Panc1 (cell line): Measurements from ENCODE around the gene CHID1. TPM values are rescaled to one million over a fixed set of nuclear protein-coding genes. Genes with fewer than 3 reads are reported as not detected.
A peak's percentile ranks its signal among the peaks of the same experiment; 100 is the strongest.

ENCODE experiments used
- ATAC-seq: fragments of 200-7000 bp; cut with Tn5 transposase; 2 replicates; pipeline ENCODE4 v1.9.1; 2020; ENCODE audit warnings: mild to moderate bottlenecking, moderate library complexity
- BruUV-seq: library from RNA; stranded (reverse); fragments of 400-500 nt; replicated peaks from 2 replicates; lab custom pipeline; 2021; lab: Mats Ljungman, UMichigan
- CTCF ChIA-PET: fragments of 300-600 bp; sonication (Branson Sonifier 250); formaldehyde crosslinking; loops from one replicate; lab custom pipeline; 2022; ENCODE audit warnings: antibody characterized with exemption; lab: Charles Lee
- POLR2A ChIA-PET: fragments of 300-600 bp; sonication (Branson Sonifier 250); formaldehyde crosslinking; loops from one replicate; lab custom pipeline; 2022; ENCODE audit warnings: antibody characterized with exemption; lab: Charles Lee
- DNase-seq: peaks from one replicate; pipeline ENCODE4 v3.0.0-alpha.2; 2010; ENCODE audit warnings: low read depth, low spot score
- H3K27ac ChIP-seq: 2 replicates; pipeline ENCODE4 v1.5.1; 2011; ENCODE audit warnings: mild to moderate bottlenecking, low read length, inconsistent platforms
- H3K27me3 ChIP-seq: fragments of 200-500 bp; sonication (Bioruptor generic); 2 replicates; pipeline ENCODE4 v1.6.0; 2014; ENCODE audit warnings: low read length, inconsistent platforms; ENCODE audit not compliant: control insufficient read depth, insufficient read depth
- H3K36me3 ChIP-seq: fragments of 200-500 bp; sonication (Bioruptor generic); 2 replicates; pipeline ENCODE4 v1.5.1; 2014; ENCODE audit warnings: inconsistent platforms, mild to moderate bottlenecking, low read length, moderate library complexity; ENCODE audit not compliant: control insufficient read depth, insufficient read depth
- H3K4me1 ChIP-seq: 2 replicates; pipeline ENCODE4 v1.5.1; 2011; ENCODE audit warnings: inconsistent platforms, mild to moderate bottlenecking, low read length, moderate library complexity; ENCODE audit not compliant: control insufficient read depth, insufficient read depth
- H3K4me3 ChIP-seq, 2 experiments: 2 replicates each; pipeline ENCODE4 v1.5.1; 2011 to 2012; ENCODE audit warnings: low read depth in 2 of 2, low read length in 2 of 2, mild to moderate bottlenecking in 2 of 2, inconsistent platforms in 1 of 2, moderate library complexity in 1 of 2
- H3K9me3 ChIP-seq: fragments of 200-500 bp; sonication (Bioruptor generic); 2 replicates; pipeline ENCODE4 v1.5.1; 2014; ENCODE audit warnings: low read depth, mild to moderate bottlenecking, inconsistent platforms, low read length, moderate library complexity; ENCODE audit not compliant: control insufficient read depth, insufficient read depth
- POLR2AphosphoS5 ChIP-seq: IDR thresholded peaks from 2 replicates; pipeline ENCODE4 v1.6.1; 2012; ENCODE audit warnings: mild to moderate bottlenecking, low read depth, low read length, moderate library complexity
- SIN3A ChIP-seq: IDR thresholded peaks from 2 replicates; pipeline ENCODE4 v1.6.1; 2012; ENCODE audit warnings: low read depth, mild to moderate bottlenecking, low read length, moderate library complexity, borderline replicate concordance; ENCODE audit not compliant: insufficient read depth
- TCF7L2 ChIP-seq: IDR thresholded peaks from 2 replicates; pipeline ENCODE4 v1.6.1; 2011; ENCODE audit warnings: mild to moderate bottlenecking, low read depth, low read length, inconsistent platforms
- in situ Hi-C: cut with HindIII; loops from 2 replicates; pipeline ENCODE4 v1.10.0; 2016; ENCODE audit warnings: low sequenced_read_pairs, low pct_unique_long_range_greater_than_20kb
- intact Hi-C: fragments of 100-400 bp; cut with micrococcal nuclease; formaldehyde crosslinking; loops from one replicate; pipeline ENCODE4 v1.10.0; 2022; ENCODE audit not compliant: unreplicated experiment
- total RNA-seq: library from RNA; stranded (reverse); gene quantifications from one replicate; pipeline ENCODE4 v1.2.1, GENCODE V29; 2021; ENCODE audit not compliant: unreplicated experiment
- TF ChIP-seq, protein P1 (sequence below), 2 experiments: IDR thresholded peaks; 2 replicates each; pipeline ENCODE4 v1.6.1; 2011 to 2012; ENCODE audit warnings: low read depth in 2 of 2, control low read depth in 1 of 2, low read length in 1 of 2, mild to moderate bottlenecking in 1 of 2, moderate library complexity in 1 of 2; ENCODE audit not compliant: insufficient read depth in 1 of 2
- TF ChIP-seq, protein P2 (sequence below): fragments of 450-650 bp; IDR thresholded peaks from 2 replicates; pipeline ENCODE4 v1.5.1; 2017; ENCODE audit warnings: mild to moderate bottlenecking

CHID1 gene
- total RNA-seq, 1 experiment from 2014 or later, result 224 TPM

DNA sequence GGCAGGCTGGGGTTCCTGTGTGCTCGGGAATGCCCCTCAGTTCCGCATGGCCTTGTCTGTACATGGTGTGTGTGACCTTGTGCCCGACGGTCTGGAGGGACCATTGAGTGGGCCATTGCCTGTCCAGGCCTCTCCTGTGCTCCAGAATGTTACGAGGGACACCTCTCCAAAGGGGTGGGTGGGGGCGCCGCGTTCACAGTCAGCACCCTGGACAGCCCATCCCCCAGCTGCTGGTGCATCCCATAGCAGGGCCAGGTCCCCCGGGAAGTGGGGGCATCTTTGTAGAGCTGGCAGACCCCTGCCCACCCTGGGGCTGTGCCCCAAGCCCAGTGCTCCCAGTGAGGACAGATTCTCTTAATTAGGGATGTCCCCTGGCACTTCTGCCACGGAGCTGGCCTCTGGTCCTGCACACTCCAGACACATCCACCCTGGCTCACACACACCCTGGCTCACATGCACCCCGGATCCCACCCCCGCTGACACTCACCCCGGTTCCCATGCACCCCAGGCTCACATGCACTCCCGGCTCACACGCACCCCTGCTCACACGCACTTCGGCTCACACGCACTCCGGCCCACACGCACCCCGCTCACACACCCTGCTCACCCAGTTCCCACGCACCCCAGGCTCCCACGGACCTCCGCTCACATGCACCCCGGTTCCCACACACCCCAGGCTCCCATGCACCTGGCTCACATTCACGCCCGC is 52.4 kb downstream of the CHID1 start:
- H3K27ac ChIP-seq, result no peak overlapping the region
- no peaks in the 10 kb centered on the region for H3K9me3 ChIP-seq
- in situ Hi-C loops, result no loop called here
- intact Hi-C loops, result no loop called here
- peaks cover 49% of the 10 kb centered on the region for H3K4me1 ChIP-seq
- TF ChIP-seq POLR2AphosphoS5, result no peak
- TF ChIP-seq TCF7L2, result no peak
- TF ChIP-seq SIN3A, result no peak
- TF ChIP-seq, protein P1, sequence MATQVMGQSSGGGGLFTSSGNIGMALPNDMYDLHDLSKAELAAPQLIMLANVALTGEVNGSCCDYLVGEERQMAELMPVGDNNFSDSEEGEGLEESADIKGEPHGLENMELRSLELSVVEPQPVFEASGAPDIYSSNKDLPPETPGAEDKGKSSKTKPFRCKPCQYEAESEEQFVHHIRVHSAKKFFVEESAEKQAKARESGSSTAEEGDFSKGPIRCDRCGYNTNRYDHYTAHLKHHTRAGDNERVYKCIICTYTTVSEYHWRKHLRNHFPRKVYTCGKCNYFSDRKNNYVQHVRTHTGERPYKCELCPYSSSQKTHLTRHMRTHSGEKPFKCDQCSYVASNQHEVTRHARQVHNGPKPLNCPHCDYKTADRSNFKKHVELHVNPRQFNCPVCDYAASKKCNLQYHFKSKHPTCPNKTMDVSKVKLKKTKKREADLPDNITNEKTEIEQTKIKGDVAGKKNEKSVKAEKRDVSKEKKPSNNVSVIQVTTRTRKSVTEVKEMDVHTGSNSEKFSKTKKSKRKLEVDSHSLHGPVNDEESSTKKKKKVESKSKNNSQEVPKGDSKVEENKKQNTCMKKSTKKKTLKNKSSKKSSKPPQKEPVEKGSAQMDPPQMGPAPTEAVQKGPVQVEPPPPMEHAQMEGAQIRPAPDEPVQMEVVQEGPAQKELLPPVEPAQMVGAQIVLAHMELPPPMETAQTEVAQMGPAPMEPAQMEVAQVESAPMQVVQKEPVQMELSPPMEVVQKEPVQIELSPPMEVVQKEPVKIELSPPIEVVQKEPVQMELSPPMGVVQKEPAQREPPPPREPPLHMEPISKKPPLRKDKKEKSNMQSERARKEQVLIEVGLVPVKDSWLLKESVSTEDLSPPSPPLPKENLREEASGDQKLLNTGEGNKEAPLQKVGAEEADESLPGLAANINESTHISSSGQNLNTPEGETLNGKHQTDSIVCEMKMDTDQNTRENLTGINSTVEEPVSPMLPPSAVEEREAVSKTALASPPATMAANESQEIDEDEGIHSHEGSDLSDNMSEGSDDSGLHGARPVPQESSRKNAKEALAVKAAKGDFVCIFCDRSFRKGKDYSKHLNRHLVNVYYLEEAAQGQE (IDR thresholded peaks at IDR 0.05; ENCODE audit: insufficient read depth in 1 of 2, low read depth in 2 of 2, low read length in 1 of 2), result peak in 1 of 2 experiments; percentile 73; a peak in 1 of 4 replicates
- TF ChIP-seq, protein P2, sequence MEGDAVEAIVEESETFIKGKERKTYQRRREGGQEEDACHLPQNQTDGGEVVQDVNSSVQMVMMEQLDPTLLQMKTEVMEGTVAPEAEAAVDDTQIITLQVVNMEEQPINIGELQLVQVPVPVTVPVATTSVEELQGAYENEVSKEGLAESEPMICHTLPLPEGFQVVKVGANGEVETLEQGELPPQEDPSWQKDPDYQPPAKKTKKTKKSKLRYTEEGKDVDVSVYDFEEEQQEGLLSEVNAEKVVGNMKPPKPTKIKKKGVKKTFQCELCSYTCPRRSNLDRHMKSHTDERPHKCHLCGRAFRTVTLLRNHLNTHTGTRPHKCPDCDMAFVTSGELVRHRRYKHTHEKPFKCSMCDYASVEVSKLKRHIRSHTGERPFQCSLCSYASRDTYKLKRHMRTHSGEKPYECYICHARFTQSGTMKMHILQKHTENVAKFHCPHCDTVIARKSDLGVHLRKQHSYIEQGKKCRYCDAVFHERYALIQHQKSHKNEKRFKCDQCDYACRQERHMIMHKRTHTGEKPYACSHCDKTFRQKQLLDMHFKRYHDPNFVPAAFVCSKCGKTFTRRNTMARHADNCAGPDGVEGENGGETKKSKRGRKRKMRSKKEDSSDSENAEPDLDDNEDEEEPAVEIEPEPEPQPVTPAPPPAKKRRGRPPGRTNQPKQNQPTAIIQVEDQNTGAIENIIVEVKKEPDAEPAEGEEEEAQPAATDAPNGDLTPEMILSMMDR, result no peak
- no peaks in the 10 kb centered on the region for H3K27me3 ChIP-seq
- DNase-seq (no peak), ATAC-seq (no peak)
- CTCF ChIA-PET, result no interaction called here
- POLR2A ChIA-PET, result no interaction called here
- no TSS peak for BruUV-seq
- no peak overlapping the region for H3K4me3 ChIP-seq
- H3K36me3 ChIP-seq, result no peaks in the 10 kb centered on the region

DNA sequence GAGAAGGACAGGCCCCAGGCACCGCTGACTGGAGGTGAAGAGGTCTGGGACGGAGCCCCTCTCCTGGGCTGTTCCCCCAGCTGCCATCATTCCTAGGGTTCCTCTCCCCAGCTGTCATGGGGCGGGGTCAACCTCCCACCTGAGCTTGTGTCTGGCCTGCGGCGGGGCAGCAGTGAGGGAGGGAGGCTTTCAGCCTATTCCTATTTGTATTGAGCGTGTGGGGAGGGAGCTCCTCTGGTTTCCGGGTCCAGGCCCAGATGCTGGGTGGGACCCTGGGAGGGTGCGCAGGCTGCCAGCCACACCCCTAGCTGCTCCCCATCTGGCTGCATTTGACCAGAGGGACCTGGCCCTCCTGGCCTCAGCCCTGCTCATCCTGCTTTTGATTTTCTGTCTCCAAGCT is 54.2 kb downstream of the CHID1 start:
- CTCF ChIA-PET, result interaction anchor here (0.8 kb wide), 1 partner anchor 9 kb away, joined by 3 read pairs; no protein-coding TSS in a partner anchor
- H3K4me3 ChIP-seq, result no peak overlapping the region
- intact Hi-C loops, result no loop called here
- H3K9me3 ChIP-seq, result no peaks in the 10 kb centered on the region
- ATAC-seq (no peak; the same call in 1 of the 2 replicates), DNase-seq (no peak)
- no peaks in the 10 kb centered on the region for H3K36me3 ChIP-seq
- in situ Hi-C loops, result no loop called here
- H3K27me3 ChIP-seq, result no peaks in the 10 kb centered on the region
- peaks cover 44% of the 10 kb centered on the region for H3K4me1 ChIP-seq
- POLR2A ChIA-PET, result no interaction called here
- H3K27ac ChIP-seq, result no peak overlapping the region
- TF ChIP-seq, protein P2, result no peak
- no peak for TF ChIP-seq SIN3A
- TF ChIP-seq, protein P1 (IDR thresholded peaks at IDR 0.05; ENCODE audit: insufficient read depth in 1 of 2, low read depth in 2 of 2, low read length in 1 of 2), result no peak
- TF ChIP-seq TCF7L2, result no peak
- no peak for TF ChIP-seq POLR2AphosphoS5
- no TSS peak for BruUV-seq
